ENCODE measurements around the gene MCMBP.
"Not testable (repeated sequence)": the region's sequence is repeated elsewhere in the genome, so short reads cannot be mapped to it uniquely, and the experiment has no call there.

GRCh38 chr10:119886070-119886469, 13.4 kb upstream of the MCMBP start:
- not testable (repeated sequence) for TF ChIP-seq CTCF (IDR thresholded peaks at IDR 0.05; ENCODE audit: extremely low read depth in 1 of 2, insufficient read depth in 1 of 2, low read depth in 1 of 2, low read length in 2 of 2); MYC (IDR thresholded peaks at IDR 0.05; ENCODE audit: low read depth, low read length); POLR2A (IDR thresholded peaks at IDR 0.05; ENCODE audit: low read depth, low read length); MAX (IDR thresholded peaks at IDR 0.05; ENCODE audit: insufficient read depth, insufficient read length); EZH2 (IDR thresholded peaks at IDR 0.05; ENCODE audit: borderline replicate concordance, low read depth, low read length, severe bottlenecking); FOS (IDR thresholded peaks at IDR 0.05; ENCODE audit: borderline replicate concordance, insufficient read depth, low read length)

All from endothelial cell of umbilical vein (primary cell).